Ovary (tissue), 9 donors: ENCODE measurements around the gene CADPS. TPM values are rescaled to one million over a fixed set of nuclear protein-coding genes. Genes with fewer than 3 reads are reported as not detected.

Source experiments
- DNase-seq, 5 donors: peaks; one replicate each; pipeline ENCODE4 v3.0.0-alpha.2; 2019 to 2020
- H3K27ac ChIP-seq, 2 donors: fragments of 200-600 bp; one replicate each; pipeline versions ENCODE4 v1.5.1 to v1.8.0; 2019 to 2022
- H3K27me3 ChIP-seq: fragments of 200-600 bp; one replicate; pipeline ENCODE4 v1.8.0; 2022
- H3K36me3 ChIP-seq: fragments of 200-600 bp; sonication (generic); one replicate; pipeline ENCODE4 v1.5.1; 2019
- H3K4me1 ChIP-seq: one replicate; pipeline ENCODE4 v1.8.1; 2013; ENCODE audit warnings: mild to moderate bottlenecking, moderate library complexity; ENCODE audit not compliant: insufficient read depth
- H3K4me3 ChIP-seq: fragments of 200-600 bp; sonication (generic); one replicate; pipeline ENCODE4 v1.5.1; 2017
- H3K9me3 ChIP-seq, 2 donors: fragments of 200-600 bp in 1 of 2; sonication (generic) in 1 of 2; one replicate each; pipeline versions ENCODE4 v1.5.1 to v1.8.1; 2013 to 2019; ENCODE audit warnings: mild to moderate bottlenecking in 1 of 2, moderate library complexity in 1 of 2
- CTCF ChIP-seq, 3 donors: fragments of 450-650 bp in 2 of 3; fragments of 200-600 bp in 1 of 3; IDR thresholded peaks; one replicate each; pipeline versions ENCODE4 v1.5.1 to v1.8.0; 2016 to 2022; ENCODE audit warnings: antibody characterized with exemption in 3 of 3, mild to moderate bottlenecking in 1 of 3
- EP300 ChIP-seq: sonication (generic); formaldehyde crosslinking; IDR thresholded peaks from one replicate; pipeline ENCODE4 v1.6.1; 2017; ENCODE audit warnings: antibody characterized with exemption
- POLR2A ChIP-seq: fragments of 450-650 bp; IDR thresholded peaks from one replicate; pipeline ENCODE4 v1.6.1; 2017; ENCODE audit warnings: antibody characterized with exemption, mild to moderate bottlenecking, moderate library complexity
- WGBS, 3 donors: extraction: QIAGEN DNeasy Blood & Tissue Kit in 1 of 3; methylation state at CpG; one replicate each; pipeline versions ENCODE4 v1.1.5 to v1.1.7; 2013 to 2017; 5-methylcytosine and 5-hydroxymethylcytosine counted together
- intact Hi-C, 4 donors: fragments of 100-400 bp; cut with DNase I; formaldehyde crosslinking; loops; one replicate each; pipeline versions ENCODE4 v1.11.0 to v1.15.1; 2022 to 2023
- polyA plus RNA-seq, 2 donors: library from polyadenylated mRNA; stranded (reverse); fragments of 200-250 nt in 1 of 2; fragments of 350-450 nt in 1 of 2; fragmentation: Illumina TruSeq in 1 of 2; extraction: RNeasy Lipid Tissue Mini Kit (QIAGEN cat#74804) in 1 of 2; gene quantifications; one replicate each; pipeline ENCODE4 v1.2.3, GENCODE V29; 2013 to 2014
- total RNA-seq, 7 donors: library from RNA; depleted of rRNA in 2 of 7; stranded (reverse); fragments of >200 nt in 2 of 7; fragmentation: NEBNext Ultra II Directional in 3 of 7; extraction: Animal tissue kit (Norgen Biotek cat#: 25700) in 3 of 7; gene quantifications; one replicate each; pipeline versions ENCODE4 v1.1.0 to v1.2.4, GENCODE V29; 2016 to 2023
- donor health status: DM: no; HTN: no; CAD: no; lungs with moderate emphysema.
- donor health status: DM: no; HTN: no; CAD: no.
- donor health status: Bipolar disorder and iron deficiency.
- donor health status: DM: yes; HTN: yes; CAD: no.
- donor health status: DM: no; HTN: no; CAD: no.
- donor health status: DM: yes; HTN: yes; CAD: no.

CADPS gene
- total and polyA plus RNA-seq, 9 donors, result 0.90 to 6.8 (median 2.8) TPM

- H3K9me3 ChIP-seq, result no peaks in the 10 kb centered on the region
- H3K27ac ChIP-seq, result no peak overlapping the region
- H3K4me3 ChIP-seq, result no peak overlapping the region
- H3K36me3 ChIP-seq, result no peaks in the 10 kb centered on the region
- intact Hi-C loops, result no loop called here
- DNase-seq, result peak in 3 of 5 donors; percentile 10 to 26 (median 12)
- no peak for TF ChIP-seq POLR2A
- no peak for TF ChIP-seq CTCF (IDR thresholded peaks at IDR 0.05)
- TF ChIP-seq EP300, result no peak
- no peaks in the 10 kb centered on the region for H3K27me3 ChIP-seq
- H3K4me1 ChIP-seq, result no peaks in the 10 kb centered on the region
- WGBS, 3 donors, result 35 to 47% (median 41%) methylated on average over 4 of the region's 4 CpGs
Measured at GRCh38 chr3:62529230-62529629, 346.0 kb downstream of the CADPS start.

- H3K36me3 ChIP-seq, result no peaks in the 10 kb centered on the region
- DNase-seq, result no peak
Measured at GRCh38 chr3:62527474-62527873, 347.7 kb downstream of the CADPS start.

GRCh38 chr3:62525281-62525680 lies 349.9 kb downstream of the CADPS start:
- no peaks in the 10 kb centered on the region for H3K9me3 ChIP-seq
- H3K27me3 ChIP-seq, result no peaks in the 10 kb centered on the region
- intact Hi-C loops, result no loop called here
- no peak for TF ChIP-seq POLR2A
- no peak for TF ChIP-seq CTCF (IDR thresholded peaks at IDR 0.05)
- TF ChIP-seq EP300, result no peak
- no peaks in the 10 kb centered on the region for H3K36me3 ChIP-seq
- H3K4me1 ChIP-seq, result no peaks in the 10 kb centered on the region
- H3K4me3 ChIP-seq, result no peak overlapping the region
- no peak overlapping the region for H3K27ac ChIP-seq
- WGBS, 3 donors, result 34 to 59% (median 41%) methylated on average over 3 of the region's 3 CpGs
- DNase-seq, result no peak

More at GRCh38 chr3:62527474-62527873, 347.7 kb downstream of the CADPS start:
- WGBS, 3 donors, result 79 to 82% (median 81%) methylated on average over 4 of the region's 4 CpGs
- H3K9me3 ChIP-seq, result no peaks in the 10 kb centered on the region
- no peaks in the 10 kb centered on the region for H3K27me3 ChIP-seq
- H3K4me3 ChIP-seq, result no peak overlapping the region
- H3K27ac ChIP-seq, result no peak overlapping the region
- intact Hi-C loops, result no loop called here
- no peak for TF ChIP-seq EP300
- no peak for TF ChIP-seq POLR2A
- TF ChIP-seq CTCF (IDR thresholded peaks at IDR 0.05), result no peak
- H3K4me1 ChIP-seq, result no peaks in the 10 kb centered on the region

- no peaks in the 10 kb centered on the region for H3K27me3 ChIP-seq
- H3K4me3 ChIP-seq, result no peak overlapping the region
- no peak for DNase-seq
- 61 to 76% (median 76%) methylated on average over 4 of the region's 4 CpGs for WGBS, 3 donors
- H3K4me1 ChIP-seq, result no peaks in the 10 kb centered on the region
- no peak overlapping the region for H3K27ac ChIP-seq
- TF ChIP-seq EP300, result no peak
- no peak for TF ChIP-seq POLR2A
- no peak for TF ChIP-seq CTCF (IDR thresholded peaks at IDR 0.05)
- H3K36me3 ChIP-seq, result no peaks in the 10 kb centered on the region
- no peaks in the 10 kb centered on the region for H3K9me3 ChIP-seq
- intact Hi-C loops, result no loop called here
Measured at GRCh38 chr3:62523672-62524071, 351.5 kb downstream of the CADPS start.
